Fibroblast of peridontal ligament (primary cell): ENCODE data around the gene PAK6.

Experiments
- DNase-seq: peaks from one replicate; pipeline ENCODE4 v3.0.0-alpha.2; 2010; ENCODE audit errors: extremely low read depth

The PAK6 gene

DNA sequence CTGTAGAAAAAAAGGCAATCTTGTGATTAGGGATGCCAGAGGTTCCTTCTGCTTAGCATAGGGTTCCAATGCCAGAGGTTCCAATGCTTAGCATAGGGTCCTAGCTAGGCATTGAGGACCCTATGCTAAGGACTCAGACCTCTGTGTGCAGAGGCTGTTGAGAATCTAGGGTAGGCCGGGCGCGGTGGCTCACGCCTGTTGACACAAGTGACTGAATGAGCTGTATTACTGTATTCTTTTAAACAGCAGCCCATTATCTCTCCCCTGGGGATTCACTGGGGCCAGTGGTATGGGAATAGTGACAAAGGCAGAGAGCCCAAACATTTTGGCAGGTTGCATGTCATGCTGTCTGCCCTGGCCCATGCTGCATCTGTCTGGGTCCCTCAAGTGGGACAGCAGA is 16.2 kb downstream of the PAK6 start:
- DNase-seq: no peak

GRCh38 chr15:40256638-40257235 is 17.9 kb downstream of the PAK6 start:
- DNase-seq: no peak

DNA sequence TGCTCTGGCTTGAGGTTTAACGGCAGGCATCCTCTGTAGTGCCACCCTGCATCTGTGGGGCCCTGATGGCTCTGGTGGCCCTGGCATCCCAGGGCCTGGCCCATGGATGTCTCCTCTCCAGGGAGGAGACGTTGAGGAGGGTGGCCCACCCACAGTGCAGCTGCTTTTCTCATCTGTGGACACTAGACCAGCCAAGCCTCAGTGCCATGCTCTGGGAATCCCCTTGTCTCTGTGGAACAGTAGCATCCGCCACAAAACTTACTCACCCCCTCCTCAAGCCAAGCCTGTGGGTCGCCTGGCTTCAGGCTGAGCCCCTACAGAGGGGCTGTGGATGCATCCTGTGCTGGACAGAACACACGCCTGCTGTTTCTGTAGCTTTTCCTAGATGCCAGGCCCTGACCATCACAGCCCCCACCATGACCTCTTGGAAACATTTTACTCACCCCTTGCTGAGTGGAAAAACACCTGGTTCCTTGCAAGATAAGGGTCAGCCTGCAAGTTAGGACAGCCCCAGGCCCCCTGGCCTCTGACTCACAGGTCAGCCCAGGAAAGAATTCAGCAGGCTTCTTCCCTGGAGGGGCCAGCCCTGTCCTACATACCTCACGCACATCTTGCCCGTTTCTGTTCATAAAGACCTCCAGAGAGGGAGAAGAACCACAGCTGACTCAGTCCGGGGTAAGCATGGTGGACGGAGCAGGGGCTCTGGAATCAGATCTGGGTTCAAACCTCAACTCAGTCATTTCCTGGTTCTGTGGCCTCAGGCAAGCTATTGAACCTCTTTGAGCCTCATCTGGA is 19.0 kb downstream of the PAK6 start:
- no peak for DNase-seq

- DNase-seq: no peak
Observed at GRCh38 chr15:40258544-40258943, 19.7 kb downstream of the PAK6 start.

DNA sequence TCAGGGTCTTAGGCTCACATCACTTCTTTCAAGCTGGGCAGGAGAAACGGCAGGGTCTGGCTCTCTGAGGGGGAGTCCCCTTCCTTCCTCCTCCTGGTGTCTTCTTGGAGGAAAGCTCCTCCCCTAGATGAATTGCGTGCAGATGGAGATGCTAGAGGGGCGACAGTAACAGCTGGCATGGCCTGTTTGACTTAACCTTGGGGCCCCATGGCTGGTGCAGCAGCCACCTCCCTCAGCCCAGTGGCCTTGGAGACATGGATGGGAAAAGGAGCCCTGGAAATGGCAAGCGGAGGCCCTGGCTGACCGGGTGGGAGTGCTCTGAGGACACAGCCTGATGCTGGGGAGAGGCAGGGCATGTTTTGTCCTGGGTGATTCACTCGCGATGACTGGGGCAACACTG is 20.2 kb downstream of the PAK6 start:
- DNase-seq: no peak

DNA sequence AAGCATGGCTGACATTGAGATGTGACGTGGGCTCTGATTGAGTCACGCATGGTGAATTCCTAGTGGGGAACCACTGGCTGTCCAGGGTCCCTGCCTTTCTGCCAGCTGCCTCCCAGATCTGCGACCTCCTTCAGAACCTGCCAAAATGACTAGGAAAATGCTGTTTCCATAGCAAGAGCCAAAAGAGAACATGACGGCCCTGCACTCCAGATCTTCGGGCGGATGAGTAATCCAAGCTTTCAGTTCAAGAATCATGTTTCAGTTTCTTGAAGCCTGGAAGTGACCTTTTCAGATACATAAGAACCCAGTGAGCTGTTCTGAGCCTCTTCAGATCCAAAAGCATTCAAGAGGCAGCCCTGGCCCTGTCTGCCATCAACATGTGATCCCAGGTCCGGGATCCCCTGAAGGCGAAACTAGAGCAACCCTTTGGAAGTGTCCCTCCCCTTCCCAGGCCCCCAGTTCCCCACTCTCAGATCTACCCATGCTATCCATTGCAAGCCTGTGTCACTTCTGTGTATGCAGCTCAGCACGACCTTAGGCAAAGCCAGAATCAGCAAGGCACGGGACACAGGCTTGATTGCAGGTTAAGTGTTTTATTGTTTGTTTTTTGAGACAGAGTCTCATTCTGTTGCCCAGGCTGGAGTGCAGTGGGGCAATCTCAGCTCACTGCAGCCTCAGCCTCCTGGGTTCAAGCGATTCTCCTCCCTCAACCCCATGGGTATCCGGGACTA is 24.3 kb downstream of the PAK6 start:
- peak; percentile 81 for DNase-seq

DNA sequence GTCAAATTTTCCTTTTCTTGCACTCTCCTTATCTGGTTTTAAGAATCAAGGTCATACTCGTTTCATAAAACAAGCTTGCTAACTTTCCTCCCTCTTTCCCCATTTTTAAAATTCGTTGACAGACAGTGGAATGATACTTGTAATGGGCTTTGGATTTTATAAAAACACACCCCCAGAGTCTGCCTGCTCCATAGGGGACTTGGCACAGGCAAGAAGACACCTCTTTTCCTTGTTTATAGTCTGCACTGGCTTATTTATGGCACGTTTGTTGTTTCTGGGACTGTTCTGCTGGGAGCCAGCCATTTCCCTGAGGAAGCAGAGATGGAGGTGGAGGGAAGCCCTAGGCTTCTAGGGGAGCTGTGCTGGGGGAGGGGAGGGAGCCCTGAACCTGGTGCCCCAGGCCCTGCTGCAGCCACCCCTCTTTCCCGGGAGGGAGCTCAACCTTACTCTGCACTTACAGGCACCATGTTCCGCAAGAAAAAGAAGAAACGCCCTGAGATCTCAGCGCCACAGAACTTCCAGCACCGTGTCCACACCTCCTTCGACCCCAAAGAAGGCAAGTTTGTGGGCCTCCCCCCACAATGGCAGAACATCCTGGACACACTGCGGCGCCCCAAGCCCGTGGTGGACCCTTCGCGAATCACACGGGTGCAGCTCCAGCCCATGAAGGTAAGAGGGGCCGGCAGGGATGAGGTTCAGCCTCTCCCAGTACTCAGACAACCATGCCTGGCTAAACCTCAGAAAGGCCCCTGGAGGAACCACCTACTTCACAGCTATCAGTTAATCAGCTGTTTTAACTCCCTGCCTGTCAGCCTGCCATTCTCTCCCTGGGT is 25.7 kb downstream of the PAK6 start:
- no peak for DNase-seq

- no peak for DNase-seq
Observed at GRCh38 chr15:40265355-40265754, 26.5 kb downstream of the PAK6 start.

GRCh38 chr15:40265875-40266274 is 27.0 kb downstream of the PAK6 start:
- no peak for DNase-seq

GRCh38 chr15:40266828-40267304 is 28.0 kb downstream of the PAK6 start:
- DNase-seq: peak; percentile 87

GRCh38 chr15:40267670-40268069 is 28.8 kb downstream of the PAK6 start:
- DNase-seq: no peak

GRCh38 chr15:40269604-40270003 is 30.7 kb downstream of the PAK6 start:
- no peak for DNase-seq

GRCh38 chr15:40270246-40270995 is 31.6 kb downstream of the PAK6 start:
- no peak for DNase-seq

DNA sequence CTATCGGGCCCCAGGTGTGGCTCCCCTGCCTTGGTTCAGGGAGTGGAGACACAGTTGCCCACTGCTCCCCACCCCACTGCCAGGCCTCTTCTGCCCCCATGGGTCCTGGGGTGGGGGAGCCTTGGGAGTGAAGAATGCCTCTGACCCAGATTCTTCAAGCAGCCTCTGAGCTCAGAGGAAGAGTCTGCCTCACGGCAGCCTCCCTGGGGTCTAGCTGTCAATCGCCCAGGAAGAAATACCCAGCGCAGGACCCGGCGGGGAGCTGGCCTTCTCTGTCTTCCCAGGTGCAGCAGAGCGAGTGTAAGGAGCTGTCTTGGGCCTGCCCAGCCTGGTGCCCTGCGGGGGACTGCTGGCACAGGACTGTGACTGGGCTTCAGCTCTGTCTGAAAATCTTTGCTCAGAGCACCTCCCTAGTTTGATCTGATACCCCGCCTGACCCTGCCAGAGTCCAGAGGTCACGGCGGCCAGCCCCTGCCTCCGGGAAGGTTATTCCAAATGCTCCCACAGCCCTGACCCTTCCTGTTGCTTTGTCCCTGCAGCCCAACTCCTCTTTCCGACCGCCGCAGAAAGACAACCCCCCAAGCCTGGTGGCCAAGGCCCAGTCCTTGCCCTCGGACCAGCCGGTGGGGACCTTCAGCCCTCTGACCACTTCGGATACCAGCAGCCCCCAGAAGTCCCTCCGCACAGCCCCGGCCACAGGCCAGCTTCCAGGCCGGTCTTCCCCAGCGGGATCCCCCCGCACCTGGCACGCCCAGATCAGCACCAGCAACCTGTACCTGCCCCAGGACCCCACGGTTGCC is 33.0 kb downstream of the PAK6 start:
- DNase-seq: no peak

DNA sequence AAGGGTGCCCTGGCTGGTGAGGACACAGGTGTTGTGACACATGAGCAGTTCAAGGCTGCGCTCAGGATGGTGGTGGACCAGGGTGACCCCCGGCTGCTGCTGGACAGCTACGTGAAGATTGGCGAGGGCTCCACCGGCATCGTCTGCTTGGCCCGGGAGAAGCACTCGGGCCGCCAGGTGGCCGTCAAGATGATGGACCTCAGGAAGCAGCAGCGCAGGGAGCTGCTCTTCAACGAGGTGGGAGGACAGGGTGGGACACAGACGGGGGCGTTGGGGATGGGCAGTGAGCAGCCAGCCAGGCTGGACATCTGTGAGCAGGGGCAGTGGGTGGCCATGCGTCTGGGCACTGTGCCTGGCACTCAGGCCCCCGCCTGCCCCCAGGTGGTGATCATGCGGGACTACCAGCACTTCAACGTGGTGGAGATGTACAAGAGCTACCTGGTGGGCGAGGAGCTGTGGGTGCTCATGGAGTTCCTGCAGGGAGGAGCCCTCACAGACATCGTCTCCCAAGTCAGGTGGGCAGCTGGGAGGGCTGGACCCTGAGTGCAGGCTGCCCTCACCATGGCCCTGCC is 33.7 kb downstream of the PAK6 start:
- no peak for DNase-seq

DNA sequence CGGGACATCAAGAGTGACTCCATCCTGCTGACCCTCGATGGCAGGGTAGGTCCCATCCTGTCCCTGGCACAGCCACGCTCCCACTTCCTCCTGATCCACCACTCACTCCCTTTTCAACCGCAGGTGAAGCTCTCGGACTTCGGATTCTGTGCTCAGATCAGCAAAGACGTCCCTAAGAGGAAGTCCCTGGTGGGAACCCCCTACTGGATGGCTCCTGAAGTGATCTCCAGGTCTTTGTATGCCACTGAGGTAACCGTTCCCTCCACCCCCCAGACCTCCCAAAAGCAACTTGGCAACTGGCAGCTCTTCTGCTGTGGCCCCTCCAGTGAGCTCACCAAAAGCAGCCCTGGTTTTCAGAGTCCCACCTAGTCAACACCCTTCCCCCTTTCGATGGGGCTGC is 34.6 kb downstream of the PAK6 start:
- no peak for DNase-seq

DNA sequence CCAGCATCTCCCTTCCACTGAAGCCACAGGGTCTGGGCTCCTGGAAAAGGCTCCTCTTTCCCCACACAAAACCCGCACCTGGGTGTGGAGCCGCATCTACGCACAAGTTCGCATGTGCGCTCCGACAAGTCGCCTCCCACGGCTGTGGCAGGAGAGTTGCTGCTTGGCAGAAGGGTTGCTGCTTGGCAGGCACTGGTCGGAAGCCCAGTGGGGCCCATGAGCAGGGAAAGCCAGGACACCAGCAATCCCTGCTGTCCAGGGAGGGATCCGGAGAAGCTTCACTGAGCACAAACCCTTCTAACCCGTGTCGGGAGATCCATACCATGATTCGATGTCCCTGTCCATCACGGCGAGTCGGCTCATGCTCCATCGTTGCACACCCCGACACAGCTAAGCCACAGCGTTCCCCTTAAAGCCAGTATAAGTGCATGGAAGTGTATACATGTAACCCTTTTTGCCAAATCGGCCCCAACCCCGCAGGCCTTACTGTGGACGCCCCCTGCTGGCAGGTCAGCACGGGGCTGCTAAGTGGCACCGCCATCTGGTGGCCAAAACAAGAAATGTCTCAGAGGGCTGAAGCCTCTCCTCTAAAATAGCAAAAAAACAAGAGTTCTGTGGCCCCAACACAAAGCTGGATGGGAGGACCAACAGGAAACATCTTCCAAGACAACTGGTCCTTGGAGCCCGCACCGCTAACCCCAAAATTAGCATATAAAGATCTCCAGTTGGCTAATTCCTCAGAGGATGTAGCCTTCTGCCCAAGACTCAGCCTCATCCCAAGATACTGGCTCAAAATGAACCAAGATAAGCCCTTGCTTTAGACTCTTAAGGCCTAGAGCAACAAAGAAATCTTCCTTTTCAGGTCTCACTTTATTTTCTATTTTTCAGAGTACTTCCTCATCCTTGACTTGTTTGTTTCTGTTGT is 35.7 kb downstream of the PAK6 start:
- peak; percentile 83 for DNase-seq

DNA sequence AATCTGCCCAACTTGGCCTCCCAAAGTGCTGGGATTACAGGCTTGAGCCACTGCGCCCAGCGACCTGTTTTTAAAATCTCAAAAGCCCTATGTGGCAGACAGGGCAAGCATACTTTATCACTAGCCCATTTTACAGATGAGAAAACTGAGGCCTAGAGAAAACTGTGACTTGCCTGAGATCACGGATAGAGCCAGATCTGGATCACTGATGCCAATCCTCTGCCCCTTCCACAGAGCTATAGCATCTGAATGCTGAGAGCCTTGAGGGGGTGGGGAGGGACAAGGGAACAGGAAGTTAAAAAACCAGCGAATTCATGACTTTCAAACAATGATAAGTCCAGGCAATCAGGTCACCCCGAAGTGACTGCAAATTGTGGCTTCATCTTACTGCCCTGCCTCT is 36.7 kb downstream of the PAK6 start:
- DNase-seq: no peak

DNA sequence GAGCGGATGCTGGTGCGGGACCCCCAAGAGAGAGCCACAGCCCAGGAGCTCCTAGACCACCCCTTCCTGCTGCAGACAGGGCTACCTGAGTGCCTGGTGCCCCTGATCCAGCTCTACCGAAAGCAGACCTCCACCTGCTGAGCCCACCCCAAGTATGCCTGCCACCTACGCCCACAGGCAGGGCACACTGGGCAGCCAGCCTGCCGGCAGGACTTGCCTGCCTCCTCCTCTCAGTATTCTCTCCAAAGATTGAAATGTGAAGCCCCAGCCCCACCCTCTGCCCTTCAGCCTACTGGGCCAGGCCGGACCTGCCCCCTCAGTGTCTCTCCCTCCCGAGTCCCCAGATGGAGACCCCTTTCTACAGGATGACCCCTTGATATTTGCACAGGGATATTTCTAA is 37.1 kb downstream of the PAK6 start:
- DNase-seq: no peak
